Uterus (tissue), 2 donors: Measurements from ENCODE around the gene MGAT4A.

Experiments
- CTCF ChIP-seq, 4 experiments: fragments of 200-600 bp in 2 of 4; fragments of 450-650 bp in 2 of 4; sonication (generic) in 2 of 4; IDR thresholded peaks; one replicate each; pipeline ENCODE4 v1.5.1; 2016 to 2019; ENCODE audit warnings: antibody characterized with exemption in 4 of 4, mild to moderate bottlenecking in 2 of 4, moderate library complexity in 1 of 4
- POLR2A ChIP-seq, 2 donors: fragments of 450-650 bp; IDR thresholded peaks; one replicate each; pipeline ENCODE4 v1.6.1; 2016; ENCODE audit warnings: antibody characterized with exemption in 2 of 2, mild to moderate bottlenecking in 1 of 2, moderate library complexity in 1 of 2

- TF ChIP-seq CTCF (IDR thresholded peaks at IDR 0.05): no peak
- no peak for TF ChIP-seq POLR2A (IDR thresholded peaks at IDR 0.05)
Measured at GRCh38 chr2:98588880-98589431, 142.0 kb downstream of the MGAT4A start.
